IPS-18a (cell line): ENCODE data around the gene PRSS1.
"Not testable (repeated sequence)": the region's sequence is repeated elsewhere in the genome, so short reads cannot be mapped to it uniquely, and the experiment has no call there.

ENCODE experiments used
- H3K27ac ChIP-seq: one replicate; pipeline ENCODE4 v1.5.1; 2013; ENCODE audit warnings: low read length
- H3K27me3 ChIP-seq: one replicate; pipeline ENCODE4 v1.6.1; 2013; ENCODE audit warnings: mild to moderate bottlenecking, low read length; ENCODE audit not compliant: control insufficient read depth, insufficient read depth
- H3K36me3 ChIP-seq: one replicate; pipeline ENCODE4 v1.6.1; 2013; ENCODE audit warnings: low read depth, low read length; ENCODE audit not compliant: control insufficient read depth
- H3K4me1 ChIP-seq: one replicate; pipeline ENCODE4 v1.6.1; 2013; ENCODE audit warnings: low read depth, low read length; ENCODE audit not compliant: control insufficient read depth
- H3K4me3 ChIP-seq: one replicate; pipeline ENCODE4 v1.5.1; 2013; ENCODE audit warnings: low read length
- H3K9ac ChIP-seq: one replicate; pipeline ENCODE4 v1.6.1; 2013; ENCODE audit warnings: mild to moderate bottlenecking, low read length, moderate library complexity
- H3K9me3 ChIP-seq: one replicate; pipeline ENCODE4 v1.6.1; 2013; ENCODE audit warnings: low read depth, low read length; ENCODE audit not compliant: control insufficient read depth

PRSS1 gene

DNA sequence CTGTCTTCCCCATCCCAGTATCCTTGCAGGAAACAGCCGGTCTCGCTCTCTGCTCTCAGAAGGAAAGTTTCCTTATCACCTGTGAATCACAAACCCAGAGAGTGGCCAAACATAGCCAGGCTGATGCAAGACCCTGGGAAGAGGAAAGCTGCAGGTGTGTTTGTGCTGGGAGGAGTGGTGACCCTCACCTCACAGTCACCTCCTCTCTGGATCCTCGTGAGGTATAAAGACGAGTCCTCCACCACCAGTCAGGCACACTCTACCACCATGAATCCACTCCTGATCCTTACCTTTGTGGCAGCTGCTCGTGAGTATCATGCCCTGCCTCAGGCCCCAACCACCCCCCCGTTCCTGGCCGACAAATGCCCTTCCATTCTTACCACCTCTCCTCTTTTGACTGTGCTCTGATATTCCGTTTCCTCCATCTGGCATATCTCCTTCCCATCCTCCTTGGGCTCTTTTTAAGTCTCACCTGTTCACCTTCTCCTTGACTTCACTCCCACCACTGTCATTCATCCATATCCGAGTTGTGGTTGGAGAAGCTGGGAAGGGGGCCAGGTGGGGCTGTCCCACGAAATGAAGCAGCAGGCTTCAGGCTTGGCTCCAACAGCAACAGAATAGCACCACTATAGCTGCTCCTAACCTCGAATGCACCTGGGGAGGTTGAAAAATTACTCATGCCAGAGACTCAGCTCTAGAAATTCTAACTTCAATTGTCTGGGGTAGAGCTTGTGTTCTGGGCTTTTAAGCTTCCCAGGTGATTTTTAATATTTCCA, at the start of gene PRSS1:
PRSS1 (plus strand) TSS at position 255 of the 776 bp plus-strand sequence; CDS start at position 268, 13 bp downstream.
- Histone ChIP-seq H3K27ac (no peak within 1 kb of the TSS), H3K4me1 (no peaks in the 10 kb centered on the region), H3K27me3 (no peaks in the 10 kb centered on the region), H3K4me3 (no peak within 1 kb of the TSS), H3K9me3 (no peaks in the 10 kb centered on the region), H3K9ac (no peak within 1 kb of the TSS), H3K36me3 (no peaks in the 10 kb centered on the region)

DNA sequence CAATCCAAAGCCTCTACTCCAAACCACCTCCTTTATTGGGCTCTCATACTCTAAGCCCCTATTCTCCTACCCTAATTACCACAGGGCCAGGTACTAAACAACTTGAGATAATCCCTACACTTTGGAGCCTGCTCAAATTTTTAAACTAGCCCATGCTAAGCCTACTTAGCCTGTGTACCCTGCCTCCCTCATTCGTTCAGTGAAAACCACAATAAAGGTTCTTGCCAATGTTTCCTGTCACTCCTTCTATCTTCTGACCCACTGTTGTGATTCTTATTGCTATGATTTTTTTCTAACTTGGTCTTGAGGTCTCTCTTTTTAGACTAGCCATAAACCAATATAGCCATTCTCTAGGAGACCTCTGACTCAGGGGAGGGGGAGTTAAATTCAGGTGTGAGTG, 48.3 kb upstream of the PRSS1 start:
- H3K27ac ChIP-seq, H3K36me3 ChIP-seq, H3K27me3 ChIP-seq, H3K4me3 ChIP-seq, H3K9me3 ChIP-seq, H3K9ac ChIP-seq: not testable (repeated sequence)
- H3K4me1 ChIP-seq: peaks cover 43% of the 10 kb centered on the region

GRCh38 chr7:142703655-142704305, 45.5 kb upstream of the PRSS1 start:
- no peak overlapping the region for H3K9ac ChIP-seq
- no peaks in the 10 kb centered on the region for H3K27me3 ChIP-seq
- no peaks in the 10 kb centered on the region for H3K36me3 ChIP-seq
- peaks cover 16% of the 10 kb centered on the region for H3K4me1 ChIP-seq
- peaks cover 3% of the 10 kb centered on the region for H3K9me3 ChIP-seq
- H3K27ac ChIP-seq: no peak overlapping the region
- no peak overlapping the region for H3K4me3 ChIP-seq

DNA sequence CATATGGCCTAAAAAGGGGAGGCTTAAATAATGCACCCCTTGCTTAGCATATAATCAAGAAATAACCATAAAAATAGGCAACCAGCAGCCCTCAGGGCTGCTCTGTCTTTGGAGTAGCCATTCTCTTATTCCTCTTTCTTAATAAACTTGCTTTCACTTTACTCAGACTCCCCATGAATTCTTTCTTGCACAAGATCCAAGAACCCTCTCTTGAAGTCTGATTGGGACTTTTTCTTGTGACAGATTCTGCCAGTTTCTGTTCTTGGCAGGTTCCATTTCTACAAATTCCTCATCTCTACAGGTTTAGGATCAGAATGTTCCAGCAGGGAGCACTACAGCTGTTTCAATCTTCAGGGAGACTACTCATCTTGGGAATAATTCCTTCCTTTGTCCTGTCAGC, 40.5 kb upstream of the PRSS1 start:
- not testable (repeated sequence) for H3K9ac ChIP-seq, H3K4me3 ChIP-seq, H3K36me3 ChIP-seq, H3K27ac ChIP-seq, H3K9me3 ChIP-seq, H3K27me3 ChIP-seq
- H3K4me1 ChIP-seq: peaks cover 18% of the 10 kb centered on the region

DNA sequence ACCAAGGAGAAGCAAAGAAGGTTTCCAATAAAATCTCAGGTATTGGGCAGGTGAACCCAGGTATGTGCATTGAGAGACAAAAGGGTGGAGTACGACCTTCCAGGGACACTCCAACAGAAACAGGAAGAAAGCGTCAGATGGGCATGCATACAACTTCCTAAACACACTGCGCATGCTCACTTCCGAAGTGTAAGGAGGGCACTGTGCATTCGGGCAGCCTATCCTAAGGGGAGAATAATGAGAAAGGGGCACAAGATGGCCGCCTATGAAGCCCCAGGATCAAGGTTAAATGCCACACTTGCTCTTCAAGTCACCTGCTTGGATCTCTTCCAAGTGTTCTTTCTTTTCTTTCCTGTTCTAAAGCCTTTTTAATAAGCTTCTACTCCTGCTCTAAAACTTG, 39.4 kb upstream of the PRSS1 start:
- Histone ChIP-seq H3K9ac (no peak overlapping the region), H3K4me1 (peaks cover 12% of the 10 kb centered on the region), H3K27me3 (no peaks in the 10 kb centered on the region), H3K4me3 (no peak overlapping the region), H3K9me3 (no peaks in the 10 kb centered on the region), H3K27ac (no peak overlapping the region), H3K36me3 (no peaks in the 10 kb centered on the region)

GRCh38 chr7:142711196-142711595, 38.1 kb upstream of the PRSS1 start:
- H3K9ac ChIP-seq: no peak overlapping the region
- H3K27ac ChIP-seq: no peak overlapping the region
- no peak overlapping the region for H3K4me3 ChIP-seq

DNA sequence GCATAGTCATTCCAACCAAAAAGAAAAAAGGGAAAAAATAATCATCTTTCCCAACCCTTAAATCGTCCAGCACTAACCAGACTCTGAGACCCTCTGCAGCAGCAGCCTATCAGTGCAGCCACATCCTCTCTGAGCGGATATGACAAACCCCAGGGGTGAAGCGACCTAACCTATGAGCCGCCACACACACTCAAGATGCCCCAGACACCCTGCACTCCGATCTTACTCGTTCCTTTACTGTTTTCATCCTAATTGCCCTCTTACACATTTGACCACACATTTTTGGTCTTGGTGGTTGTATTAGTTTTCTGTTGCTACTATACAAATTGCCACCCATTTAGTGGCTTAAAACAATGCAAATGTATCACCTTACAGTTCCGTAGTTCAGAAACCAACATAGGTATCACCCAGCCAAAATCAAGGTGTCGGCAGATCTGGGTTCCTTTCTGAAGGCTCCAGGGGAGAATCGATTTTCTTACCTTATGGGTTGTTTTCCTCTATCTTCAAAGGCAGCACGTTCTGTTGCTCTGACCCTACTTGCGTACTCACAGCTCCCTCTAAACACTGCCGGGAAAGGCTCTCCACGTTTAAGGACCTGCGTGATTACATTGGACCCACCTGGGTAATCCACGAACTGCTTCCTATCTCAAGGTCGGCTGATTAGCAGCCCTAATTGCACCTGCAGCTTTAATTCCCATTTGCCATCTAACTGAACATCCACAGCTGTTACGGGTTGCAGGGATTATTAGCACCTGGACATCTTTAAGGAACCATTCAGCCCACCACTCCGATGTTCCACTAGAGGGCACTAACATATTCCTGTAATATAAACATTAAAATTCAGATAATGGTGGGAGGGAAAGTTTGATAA, 37.3 kb upstream of the PRSS1 start:
- H3K4me1 ChIP-seq: peaks cover 12% of the 10 kb centered on the region
- H3K36me3 ChIP-seq: no peaks in the 10 kb centered on the region
- no peak overlapping the region for H3K27ac ChIP-seq
- H3K9me3 ChIP-seq: no peaks in the 10 kb centered on the region
- no peaks in the 10 kb centered on the region for H3K27me3 ChIP-seq
- no peak overlapping the region for H3K9ac ChIP-seq
- no peak overlapping the region for H3K4me3 ChIP-seq

More at GRCh38 chr7:142711196-142711595, 38.1 kb upstream of the PRSS1 start:
- peaks cover 12% of the 10 kb centered on the region for H3K4me1 ChIP-seq
- no peaks in the 10 kb centered on the region for H3K27me3 ChIP-seq
- no peaks in the 10 kb centered on the region for H3K36me3 ChIP-seq
- H3K9me3 ChIP-seq: no peaks in the 10 kb centered on the region

- no peak overlapping the region for H3K27ac ChIP-seq
- H3K36me3 ChIP-seq: no peaks in the 10 kb centered on the region
- H3K4me3 ChIP-seq: no peak overlapping the region
- H3K9me3 ChIP-seq: no peaks in the 10 kb centered on the region
- H3K9ac ChIP-seq: no peak overlapping the region
- H3K27me3 ChIP-seq: no peaks in the 10 kb centered on the region
- peaks cover 12% of the 10 kb centered on the region for H3K4me1 ChIP-seq
These were observed 36.7 kb upstream of the PRSS1 start for GRCh38 chr7:142712617-142712957.

GRCh38 chr7:142714375-142714774, 34.9 kb upstream of the PRSS1 start:
- no peak overlapping the region for H3K4me3 ChIP-seq
- H3K4me1 ChIP-seq: peaks cover 8% of the 10 kb centered on the region
- no peaks in the 10 kb centered on the region for H3K36me3 ChIP-seq
- no peaks in the 10 kb centered on the region for H3K9me3 ChIP-seq
- H3K27ac ChIP-seq: no peak overlapping the region
- no peaks in the 10 kb centered on the region for H3K27me3 ChIP-seq
- H3K9ac ChIP-seq: no peak overlapping the region

DNA sequence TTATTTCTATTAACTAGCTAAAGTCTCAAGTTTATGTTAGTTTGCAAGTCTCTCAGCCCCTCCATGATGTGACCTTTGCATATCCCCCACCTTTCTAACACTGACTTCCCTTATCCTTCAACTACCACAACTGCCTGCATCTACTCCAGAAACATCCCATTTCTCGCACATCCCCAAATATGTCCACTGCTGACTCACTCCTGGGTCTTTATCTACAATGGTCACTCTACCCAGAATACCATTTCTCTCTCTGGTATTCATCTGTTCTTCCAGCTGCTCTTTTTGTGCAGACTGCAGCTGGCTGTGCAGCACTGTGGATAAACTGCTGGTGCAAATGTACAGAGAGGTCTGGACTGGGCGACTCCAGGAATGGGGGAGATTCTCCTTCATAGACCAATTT, 32.7 kb upstream of the PRSS1 start:
- H3K9ac ChIP-seq: no peak overlapping the region
- no peak overlapping the region for H3K4me3 ChIP-seq
- no peaks in the 10 kb centered on the region for H3K36me3 ChIP-seq
- no peaks in the 10 kb centered on the region for H3K9me3 ChIP-seq
- H3K27me3 ChIP-seq: no peaks in the 10 kb centered on the region
- H3K27ac ChIP-seq: no peak overlapping the region
- H3K4me1 ChIP-seq: no peaks in the 10 kb centered on the region

GRCh38 chr7:142717453-142717852, 31.8 kb upstream of the PRSS1 start:
- H3K4me1 ChIP-seq: no peaks in the 10 kb centered on the region
- H3K9me3 ChIP-seq: no peaks in the 10 kb centered on the region
- no peaks in the 10 kb centered on the region for H3K27me3 ChIP-seq
- H3K4me3 ChIP-seq: no peak overlapping the region
- H3K9ac ChIP-seq: no peak overlapping the region
- H3K27ac ChIP-seq: no peak overlapping the region
- no peaks in the 10 kb centered on the region for H3K36me3 ChIP-seq
